OCI-LY7 (cell line): ENCODE measurements around the gene RNASEL. TPM values are rescaled to one million over a fixed set of nuclear protein-coding genes. Genes with fewer than 3 reads are reported as not detected.

Experiments used
- BruUV-seq: library from RNA; stranded (reverse); fragments of 400-500 nt; replicated peaks from 2 replicates; lab custom pipeline; 2021; lab: Mats Ljungman, UMichigan
- CTCF ChIA-PET: fragments of 300-600 bp; sonication (Branson Sonifier 250); formaldehyde crosslinking; loops from one replicate; lab custom pipeline; 2022; ENCODE audit warnings: antibody characterized with exemption; ENCODE audit not compliant: unreplicated experiment; lab: Charles Lee
- POLR2A ChIA-PET: fragments of 300-600 bp; sonication (Branson Sonifier 250); formaldehyde crosslinking; loops from one replicate; lab custom pipeline; 2022; ENCODE audit warnings: antibody characterized with exemption; lab: Charles Lee
- DNase-seq: peaks from one replicate; pipeline ENCODE4 v3.0.0-alpha.2; 2015; ENCODE audit warnings: low spot score
- H2AFZ ChIP-seq: fragments of 200-600 bp; sonication (generic), shearing (Covaris generic); 2 replicates; pipeline ENCODE4 v1.6.1; 2014; ENCODE audit warnings: mild to moderate bottlenecking, antibody characterized with exemption, low read length, moderate library complexity
- H3K27ac ChIP-seq: fragments of 200-600 bp; sonication (generic); 2 replicates; pipeline ENCODE4 v1.5.1; 2014; ENCODE audit warnings: mixed run types, low read depth, mild to moderate bottlenecking, moderate library complexity, low read length, inconsistent platforms; ENCODE audit not compliant: poor library complexity, severe bottlenecking
- H3K36me3 ChIP-seq: fragments of 200-600 bp; sonication (generic); 2 replicates; pipeline ENCODE4 v1.6.1; 2014; ENCODE audit warnings: mild to moderate bottlenecking, antibody characterized with exemption, low read length, moderate library complexity, mixed read lengths; ENCODE audit not compliant: insufficient read depth
- H3K4me1 ChIP-seq: fragments of 200-600 bp; sonication (generic); 2 replicates; pipeline ENCODE4 v1.5.1; 2014; ENCODE audit warnings: mild to moderate bottlenecking, low read length; ENCODE audit not compliant: insufficient read depth, poor library complexity, severe bottlenecking
- H3K4me2 ChIP-seq: fragments of 200-600 bp; sonication (generic); 2 replicates; pipeline ENCODE4 v1.6.1; 2014; ENCODE audit warnings: mild to moderate bottlenecking, low read length
- H3K4me3 ChIP-seq: fragments of 200-600 bp; sonication (generic); 2 replicates; pipeline ENCODE4 v1.5.1; 2014; ENCODE audit warnings: mild to moderate bottlenecking, low read depth, low read length; ENCODE audit not compliant: poor library complexity, severe bottlenecking
- H3K79me2 ChIP-seq: fragments of 200-600 bp; sonication (generic); 2 replicates; pipeline ENCODE4 v1.6.1; 2016; ENCODE audit warnings: low read depth, mild to moderate bottlenecking, low read length, moderate library complexity, mixed read lengths; ENCODE audit not compliant: insufficient read depth
- H3K9me2 ChIP-seq: fragments of 200-600 bp; sonication (generic); 2 replicates; pipeline ENCODE4 v1.6.1; 2016; ENCODE audit warnings: mild to moderate bottlenecking, low read length, mixed read lengths; ENCODE audit not compliant: insufficient read depth
- H3K9me3 ChIP-seq: fragments of 200-600 bp; sonication (generic); 2 replicates; pipeline ENCODE4 v1.6.1; 2014; ENCODE audit warnings: mild to moderate bottlenecking, mixed run types, low read length, mixed read lengths
- H4K20me1 ChIP-seq: fragments of 200-600 bp; sonication (generic); 2 replicates; pipeline ENCODE4 v1.6.1; 2014; ENCODE audit warnings: mild to moderate bottlenecking, antibody characterized with exemption, low read length, moderate library complexity, mixed read lengths; ENCODE audit not compliant: insufficient read depth
- EZH2phosphoT487 ChIP-seq: fragments of 200-600 bp; sonication (generic); IDR thresholded peaks from 2 replicates; pipeline ENCODE4 v1.6.1; 2018; ENCODE audit warnings: low read depth, borderline replicate concordance, mild to moderate bottlenecking, mixed run types, antibody characterized with exemption, low read length, moderate library complexity, mixed read lengths
- intact Hi-C: fragments of 100-400 bp; cut with micrococcal nuclease; formaldehyde crosslinking; loops from one replicate; pipeline ENCODE4 v1.10.0; 2022; ENCODE audit not compliant: unreplicated experiment
- total RNA-seq, 2 experiments: library from RNA; depleted of rRNA in 1 of 2; stranded (reverse); fragments of >200 nt in 1 of 2; shearing (Covaris generic) in 1 of 2; gene quantifications; 2 replicates each; pipeline ENCODE4 v1.2.3, GENCODE V29; 2014 to 2022
- TF ChIP-seq, protein P1 (sequence below): fragments of 200-600 bp; sonication (generic); conservative IDR thresholded peaks from 2 replicates; pipeline ENCODE4 v1.5.1; 2014; ENCODE audit warnings: mild to moderate bottlenecking, antibody characterized with exemption, low read length, moderate library complexity, mixed read lengths

The RNASEL gene
- total RNA-seq, 2 experiments from 2014 or later = 2.2 to 4.0 TPM

DNA sequence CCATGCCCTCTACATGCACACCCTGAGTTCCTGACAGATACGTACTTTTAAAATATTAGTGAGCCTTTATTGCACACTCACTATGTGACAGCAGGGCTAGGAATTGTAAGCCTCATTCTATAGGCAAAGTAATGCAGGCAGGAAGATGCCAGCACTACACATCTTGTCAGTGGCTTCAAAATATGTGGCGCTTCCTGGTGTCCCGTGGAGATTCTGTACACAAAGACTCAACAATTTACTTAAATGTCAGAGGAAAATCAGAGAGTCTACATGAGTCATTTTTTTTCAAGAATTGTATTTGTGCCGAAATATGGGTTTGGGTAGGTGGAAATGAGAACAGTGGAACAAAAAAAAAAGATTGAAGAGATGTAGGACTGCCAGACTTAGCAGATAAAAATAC is 27.6 kb downstream of the RNASEL start:
- Histone ChIP-seq H3K79me2 (no peaks in the 10 kb centered on the region), H3K27ac (no peak overlapping the region), H3K4me1 (peaks cover 10% of the 10 kb centered on the region), H3K4me2 (no peak overlapping the region), H2AFZ (peak overlapping the region; percentile 37; the same call in 1 of the 2 replicates), H3K9me2 (no peaks in the 10 kb centered on the region), H4K20me1 (no peaks in the 10 kb centered on the region), H3K9me3 (peaks cover 3% of the 10 kb centered on the region; the same call in 1 of the 2 replicates), H3K4me3 (no peak overlapping the region), H3K36me3 (no peaks in the 10 kb centered on the region; the same call in 1 of the 2 replicates)
- ChIA-PET POLR2A (no interaction called here), CTCF (no interaction called here)
- DNase-seq = no peak
- intact Hi-C loops = loop anchor here (10.0 kb wide), 1 partner anchor 117 kb away; no protein-coding TSS in a partner anchor
- no TSS peak for BruUV-seq
- no peak for TF ChIP-seq EZH2phosphoT487
- TF ChIP-seq, protein P1, sequence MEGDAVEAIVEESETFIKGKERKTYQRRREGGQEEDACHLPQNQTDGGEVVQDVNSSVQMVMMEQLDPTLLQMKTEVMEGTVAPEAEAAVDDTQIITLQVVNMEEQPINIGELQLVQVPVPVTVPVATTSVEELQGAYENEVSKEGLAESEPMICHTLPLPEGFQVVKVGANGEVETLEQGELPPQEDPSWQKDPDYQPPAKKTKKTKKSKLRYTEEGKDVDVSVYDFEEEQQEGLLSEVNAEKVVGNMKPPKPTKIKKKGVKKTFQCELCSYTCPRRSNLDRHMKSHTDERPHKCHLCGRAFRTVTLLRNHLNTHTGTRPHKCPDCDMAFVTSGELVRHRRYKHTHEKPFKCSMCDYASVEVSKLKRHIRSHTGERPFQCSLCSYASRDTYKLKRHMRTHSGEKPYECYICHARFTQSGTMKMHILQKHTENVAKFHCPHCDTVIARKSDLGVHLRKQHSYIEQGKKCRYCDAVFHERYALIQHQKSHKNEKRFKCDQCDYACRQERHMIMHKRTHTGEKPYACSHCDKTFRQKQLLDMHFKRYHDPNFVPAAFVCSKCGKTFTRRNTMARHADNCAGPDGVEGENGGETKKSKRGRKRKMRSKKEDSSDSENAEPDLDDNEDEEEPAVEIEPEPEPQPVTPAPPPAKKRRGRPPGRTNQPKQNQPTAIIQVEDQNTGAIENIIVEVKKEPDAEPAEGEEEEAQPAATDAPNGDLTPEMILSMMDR = no peak

DNA sequence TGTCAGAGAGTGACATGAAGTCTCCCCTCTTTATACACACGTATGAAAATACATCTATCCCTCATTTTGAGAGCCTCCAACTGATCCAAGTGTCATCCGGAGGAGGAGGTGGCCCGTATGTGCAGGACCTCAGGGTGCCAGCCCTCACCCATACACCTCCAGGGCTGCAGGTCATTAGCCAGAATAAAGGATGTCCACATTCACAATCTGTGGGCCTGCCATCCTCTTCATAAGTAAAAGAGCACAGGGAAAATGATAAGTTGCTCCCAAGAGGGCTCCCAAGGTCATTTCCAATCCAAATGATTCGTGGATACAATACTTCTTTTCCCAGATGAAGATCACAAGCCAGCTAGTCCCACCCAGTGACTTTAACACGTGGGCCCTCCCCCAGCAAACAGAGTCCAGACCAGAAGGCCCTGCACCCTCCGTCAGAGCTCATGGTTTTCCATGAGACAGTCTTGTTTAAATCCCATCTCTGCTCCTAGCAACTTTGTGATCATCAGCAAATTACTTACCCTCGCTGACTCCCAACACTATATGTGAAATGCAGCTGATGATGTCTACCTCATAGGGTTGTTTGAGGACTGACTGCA is 28.6 kb downstream of the RNASEL start:
- no peak overlapping the region for H3K4me2 ChIP-seq
- intact Hi-C loops = loop anchor here (10.0 kb wide), 1 partner anchor 116 kb away; no protein-coding TSS in a partner anchor
- no peak for DNase-seq
- TF ChIP-seq, protein P1 = no peak
- TF ChIP-seq EZH2phosphoT487 = no peak
- ChIA-PET CTCF (no interaction called here), POLR2A (no interaction called here)
- H3K9me2 ChIP-seq = no peaks in the 10 kb centered on the region
- H3K4me1 ChIP-seq = peaks cover 7% of the 10 kb centered on the region
- no peaks in the 10 kb centered on the region for H3K36me3 ChIP-seq
- no peaks in the 10 kb centered on the region for H4K20me1 ChIP-seq
- no TSS peak for BruUV-seq
- no peaks in the 10 kb centered on the region for H3K9me3 ChIP-seq
- no peak overlapping the region for H3K4me3 ChIP-seq
- H3K79me2 ChIP-seq = no peaks in the 10 kb centered on the region
- H2AFZ ChIP-seq = no peak overlapping the region
- no peak overlapping the region for H3K27ac ChIP-seq

DNA sequence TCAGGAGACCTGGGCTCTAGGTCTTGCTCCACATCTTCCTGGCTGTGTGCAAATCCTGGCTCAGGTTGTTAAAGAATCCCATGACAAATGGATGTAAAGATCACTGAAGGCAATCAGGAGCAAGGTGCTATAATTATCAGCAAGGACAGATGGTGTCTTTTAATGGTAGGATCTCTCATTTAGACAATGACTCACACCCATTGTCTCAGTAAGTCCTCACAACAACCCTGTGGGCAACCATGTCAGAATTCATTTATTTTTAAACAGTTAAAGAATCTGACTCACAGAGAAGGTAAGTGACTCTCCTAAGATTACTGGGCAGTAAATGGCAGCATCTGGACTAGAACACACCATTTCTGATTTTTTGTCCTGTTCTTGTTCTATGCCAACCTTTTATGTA is 32.8 kb downstream of the RNASEL start:
- Histone ChIP-seq H3K27ac (no peak overlapping the region), H3K4me2 (no peak overlapping the region), H3K9me2 (no peaks in the 10 kb centered on the region), H3K79me2 (no peaks in the 10 kb centered on the region), H4K20me1 (no peaks in the 10 kb centered on the region), H2AFZ (no peak overlapping the region), H3K4me3 (no peak overlapping the region), H3K4me1 (peaks cover 6% of the 10 kb centered on the region), H3K36me3 (no peaks in the 10 kb centered on the region), H3K9me3 (no peaks in the 10 kb centered on the region)
- TF ChIP-seq, protein P1 = no peak
- no peak for TF ChIP-seq EZH2phosphoT487
- DNase-seq = no peak
- intact Hi-C loops = no loop called here
- ChIA-PET POLR2A (no interaction called here), CTCF (no interaction called here)
- no TSS peak for BruUV-seq
